HG03196 (cell line): Measurements from ENCODE around the gene SLC4A4.
A peak's percentile ranks its signal among the peaks of the same experiment; 100 is the strongest.

Experiments
- ATAC-seq: cut with Tn5 transposase; IDR thresholded peaks from one replicate; pipeline ENCODE4 v1.9.1; 2021; ENCODE audit not compliant: unreplicated experiment

SLC4A4 gene

GRCh38 chr4:71338846-71339593 is at the start of gene SLC4A4:
SLC4A4 (plus strand) TSS chr4:71339020.
- peak; percentile 99 for ATAC-seq

DNA sequence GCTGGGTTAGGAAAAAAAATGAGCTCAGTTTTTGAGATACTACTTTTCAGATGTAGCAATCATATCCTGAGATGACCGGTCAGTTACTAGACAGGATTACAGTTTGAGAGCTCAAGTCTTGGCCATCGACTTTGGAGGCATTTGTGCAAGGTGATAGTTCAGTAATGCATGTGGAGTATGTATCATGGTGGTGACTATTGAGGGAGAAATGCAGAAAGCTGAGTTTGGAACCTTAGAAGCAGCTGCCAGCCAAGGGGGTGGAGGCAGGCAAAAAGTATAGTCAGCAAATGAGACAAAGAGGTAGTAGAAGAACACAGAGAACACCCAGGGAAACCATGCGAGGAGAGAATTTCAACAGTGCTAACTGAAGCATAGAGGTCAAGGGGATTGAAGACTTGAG is 48.7 kb upstream of the SLC4A4 start:
- ATAC-seq = no peak

DNA sequence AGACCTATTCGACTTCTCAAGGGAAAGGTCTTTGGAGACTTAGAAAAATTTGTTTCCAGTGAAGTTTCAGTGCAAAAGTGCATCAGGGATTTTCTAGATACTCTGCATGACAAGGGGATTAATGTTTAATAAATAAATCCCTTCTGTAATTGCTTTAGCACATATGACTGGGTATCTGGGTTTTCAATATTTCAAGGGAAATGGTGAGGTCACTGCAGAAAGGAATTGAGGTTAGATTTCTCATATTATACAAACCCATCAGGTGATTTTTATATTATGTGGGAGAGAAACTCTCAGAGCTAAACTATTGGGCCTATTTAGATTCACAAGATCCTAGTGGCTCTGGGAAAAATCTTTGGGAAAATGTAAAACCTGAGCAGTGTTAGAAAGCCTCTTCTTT is 48.3 kb upstream of the SLC4A4 start:
- ATAC-seq = no peak

DNA sequence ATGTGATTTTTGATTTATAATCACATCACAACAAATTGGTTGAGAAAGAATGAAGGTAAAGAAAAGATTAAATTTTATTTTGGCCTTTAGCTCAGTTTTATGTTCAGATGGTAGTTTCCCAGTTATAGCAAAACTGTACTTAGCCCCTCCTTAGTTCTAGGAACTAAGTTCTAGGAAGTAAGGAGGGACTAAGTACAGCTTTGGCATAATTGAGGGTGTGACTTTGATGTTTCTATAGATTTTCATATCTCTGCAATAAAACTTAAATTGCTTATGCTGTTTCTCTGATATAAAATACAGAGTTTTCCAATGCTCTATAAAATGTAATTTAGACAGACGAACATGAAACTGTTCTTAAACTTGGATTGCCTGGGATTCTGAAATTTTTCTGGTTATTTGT is 46.6 kb upstream of the SLC4A4 start:
- ATAC-seq = no peak

- no peak for ATAC-seq
Observed at GRCh38 chr4:71293705-71294104, 45.1 kb upstream of the SLC4A4 start.

DNA sequence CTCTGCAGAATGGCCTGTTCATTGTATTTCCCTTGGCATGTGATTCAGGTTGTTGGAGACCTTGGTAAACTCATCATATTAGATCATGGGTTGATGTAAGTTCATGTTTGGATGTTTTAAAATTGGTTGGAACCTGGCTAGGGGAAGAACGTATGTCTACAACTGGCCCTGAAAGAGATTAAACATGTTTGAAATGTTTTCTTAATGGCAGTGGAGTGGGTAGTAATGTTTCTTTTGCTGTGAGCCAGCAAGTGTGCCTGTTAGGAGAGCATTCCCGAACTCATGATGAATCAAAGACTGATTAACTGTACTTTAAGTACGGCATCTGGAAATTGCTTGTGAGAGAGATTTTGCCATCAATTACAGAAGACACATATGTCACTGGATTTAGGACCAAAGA is 44.5 kb upstream of the SLC4A4 start:
- ATAC-seq = no peak

GRCh38 chr4:71296945-71297344 is 41.9 kb upstream of the SLC4A4 start:
- ATAC-seq = no peak

DNA sequence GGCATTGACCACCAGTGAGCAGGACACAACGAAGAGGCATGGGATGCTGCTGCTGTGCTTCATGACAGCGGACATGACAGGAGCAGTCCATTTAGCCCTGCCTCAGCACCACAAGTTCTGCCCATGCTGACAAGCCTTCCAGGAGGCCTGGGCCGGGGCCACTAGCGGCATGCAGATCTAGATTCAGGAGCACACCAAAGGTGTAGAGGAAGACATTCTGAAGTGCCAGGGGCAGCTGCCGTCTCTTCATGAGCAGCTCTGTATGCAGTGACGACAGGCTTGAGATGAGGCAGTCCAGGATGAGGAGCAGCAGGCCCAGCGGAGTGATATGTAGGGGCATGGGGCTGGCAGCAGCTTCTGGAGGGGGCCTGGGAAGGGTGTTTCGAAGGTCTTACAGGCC is 38.5 kb upstream of the SLC4A4 start:
- no peak for ATAC-seq

DNA sequence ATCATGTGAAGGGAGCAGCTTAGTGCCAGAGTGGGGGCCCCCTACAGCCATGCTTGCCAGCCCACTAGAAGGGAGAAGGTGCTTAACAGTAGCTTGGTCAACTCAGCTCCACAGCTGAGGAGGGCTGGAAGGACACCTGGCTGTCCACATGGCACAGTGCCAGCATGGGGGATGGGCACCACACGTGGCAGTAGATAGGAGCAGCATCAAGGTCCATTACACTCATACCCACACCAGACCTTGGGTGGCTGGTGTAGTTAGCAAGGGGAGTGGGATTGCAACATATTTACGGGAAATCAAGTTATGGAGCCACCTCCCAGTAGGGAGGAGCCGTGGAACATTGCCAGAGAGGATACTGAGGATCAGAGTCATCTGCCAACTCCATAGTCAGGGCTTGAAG is 37.9 kb upstream of the SLC4A4 start:
- no peak for ATAC-seq

- ATAC-seq = no peak
Observed at GRCh38 chr4:71303287-71303686, 35.5 kb upstream of the SLC4A4 start.

- no peak for ATAC-seq
Observed at GRCh38 chr4:71303850-71304249, 35.0 kb upstream of the SLC4A4 start.

- ATAC-seq = no peak
Observed at GRCh38 chr4:71304289-71304850, 34.5 kb upstream of the SLC4A4 start.

GRCh38 chr4:71307729-71308128 is 31.1 kb upstream of the SLC4A4 start:
- no peak for ATAC-seq

DNA sequence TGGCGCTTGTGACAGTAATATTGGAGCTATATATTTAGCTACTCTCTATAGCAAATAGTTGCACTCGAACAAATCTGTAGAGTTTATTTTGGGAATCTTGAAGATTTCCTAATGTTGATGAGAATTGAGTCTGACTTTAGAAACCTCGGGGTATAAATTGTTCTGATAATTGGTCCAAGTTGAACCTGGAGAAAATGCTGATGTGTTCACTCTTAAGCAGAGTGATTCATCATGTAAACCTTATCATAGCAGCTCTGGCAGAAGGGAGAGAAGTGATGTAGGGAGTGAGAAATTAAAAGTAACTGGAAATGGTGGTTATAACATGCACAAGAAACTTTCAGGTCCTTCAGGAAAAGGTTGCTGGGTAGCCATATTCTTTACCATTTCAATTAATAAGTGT is 16.4 kb upstream of the SLC4A4 start:
- no peak for ATAC-seq

GRCh38 chr4:71333368-71333767 is 5.5 kb upstream of the SLC4A4 start:
- no peak for ATAC-seq

- no peak for ATAC-seq
Observed at GRCh38 chr4:71333960-71334359, 4.9 kb upstream of the SLC4A4 start.

DNA sequence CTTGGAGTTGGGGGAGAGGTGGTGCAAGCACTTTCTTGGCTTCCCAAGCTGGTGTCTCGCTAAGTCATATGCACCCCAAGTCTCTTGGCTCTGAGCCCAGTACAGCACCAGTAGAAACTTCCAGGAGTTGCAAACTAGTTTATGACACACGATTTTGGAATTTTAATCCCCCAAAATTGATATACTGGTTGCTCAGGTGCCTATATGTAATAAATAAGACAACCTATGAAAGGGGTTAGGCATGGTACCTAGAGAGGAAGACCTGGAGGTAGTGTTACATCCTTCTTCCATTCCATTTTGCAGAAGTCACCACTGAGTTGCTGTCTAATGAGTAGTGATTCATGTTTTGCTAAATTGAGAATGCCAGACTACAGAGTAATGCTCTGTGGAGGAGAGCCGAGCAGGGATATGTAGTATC is 4.3 kb upstream of the SLC4A4 start:
- ATAC-seq = no peak

- ATAC-seq = no peak
Observed at GRCh38 chr4:71343670-71344466, 5.0 kb downstream of the SLC4A4 start.

DNA sequence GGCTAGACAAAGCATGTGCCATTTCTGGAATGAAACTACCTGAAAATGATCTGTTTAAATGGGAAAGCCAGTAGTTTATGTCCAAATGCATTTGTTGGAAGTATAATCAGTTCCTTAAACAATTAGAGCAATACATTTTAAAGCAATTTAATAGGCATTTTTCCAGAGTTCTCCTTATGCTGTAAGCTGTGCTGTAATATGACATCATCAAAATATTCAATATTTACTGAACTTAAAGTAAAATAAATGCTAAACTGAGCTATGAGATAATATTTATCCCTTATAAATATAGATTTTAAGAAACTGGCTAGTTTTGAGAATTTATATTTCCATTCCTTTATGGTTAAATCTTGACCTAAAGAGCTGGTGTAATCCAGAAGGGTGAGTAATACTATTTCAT is 7.9 kb downstream of the SLC4A4 start:
- no peak for ATAC-seq

DNA sequence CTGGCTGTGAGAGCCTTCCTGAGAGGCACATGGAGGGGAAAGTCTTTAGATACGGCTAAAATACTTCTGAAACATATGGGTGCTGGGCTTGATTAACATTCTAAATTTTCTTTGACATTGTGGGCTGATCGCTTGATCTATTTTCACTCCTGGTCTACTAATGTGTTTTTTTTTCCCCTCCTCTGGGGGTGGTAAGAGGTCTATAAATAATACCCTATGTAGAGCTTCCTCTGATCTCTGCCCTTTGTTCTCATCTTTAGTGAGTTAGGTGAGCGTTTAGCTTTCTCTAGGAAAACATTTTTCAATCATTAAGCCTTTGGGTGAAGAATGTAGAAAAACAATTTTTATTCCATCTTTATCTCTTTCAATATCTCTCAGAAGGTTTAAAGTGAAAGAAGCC is 9.8 kb downstream of the SLC4A4 start:
- ATAC-seq = no peak

DNA sequence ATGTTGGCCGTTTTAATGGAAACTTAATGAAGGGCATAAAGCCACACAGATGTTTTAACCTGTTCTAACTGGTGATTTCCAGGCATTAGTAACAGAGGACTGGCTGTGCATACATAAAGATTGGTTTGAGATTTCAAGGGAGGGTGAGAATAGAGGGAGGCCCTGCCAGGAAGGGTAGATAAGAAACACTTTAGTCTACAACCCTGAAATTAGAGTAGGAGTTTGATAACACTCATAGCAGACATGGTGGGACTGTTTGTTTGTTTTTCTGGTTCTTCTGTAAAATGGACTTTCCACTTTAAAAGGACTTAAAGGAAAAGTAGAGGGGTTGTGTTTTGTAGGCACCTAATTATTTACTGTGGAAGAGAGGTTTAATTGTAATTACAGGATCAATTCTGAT is 16.2 kb downstream of the SLC4A4 start:
- no peak for ATAC-seq

- ATAC-seq = no peak
Observed at GRCh38 chr4:71355971-71356370, 17.2 kb downstream of the SLC4A4 start.
